HCT116 (cell line): ENCODE measurements around the gene TLL2. TPM values are rescaled to one million over a fixed set of nuclear protein-coding genes. Genes with fewer than 3 reads are reported as not detected.

Experiments used
- ATAC-seq: fragments of 200-7000 bp; cut with Tn5 transposase; 2 replicates; pipeline ENCODE4 v1.9.1; 2020; ENCODE audit warnings: mild to moderate bottlenecking, moderate library complexity
- BruUV-seq: library from RNA; stranded (reverse); fragments of 400-500 nt; replicated peaks from 2 replicates; lab custom pipeline; 2021; lab: Mats Ljungman, UMichigan
- CTCF ChIA-PET: fragments of 300-600 bp; sonication (Branson Sonifier 250); formaldehyde crosslinking; loops from one replicate; lab custom pipeline; 2021; ENCODE audit warnings: antibody characterized with exemption; lab: Charles Lee
- POLR2A ChIA-PET: fragments of 300-600, 350-600 bp; sonication (Branson Sonifier 250); formaldehyde crosslinking; loops from one replicate; lab custom pipeline; 2021; ENCODE audit warnings: antibody characterized with exemption; lab: Charles Lee
- RAD21 ChIA-PET, 2 experiments: fragments of 300-600 bp; sonication (Branson Sonifier 250); formaldehyde crosslinking; loops; one replicate each; lab custom pipeline; 2023; ENCODE audit warnings: low total read pairs in 2 of 2; ENCODE audit not compliant: uncharacterized antibody in 2 of 2, unreplicated experiment in 2 of 2, low non-redundant PET in 1 of 2; lab: Charles Lee
- DNase-seq: peaks from one replicate; pipeline ENCODE4 v3.0.0-alpha.2; 2010; ENCODE audit warnings: low read depth, low spot score
- H2AFZ ChIP-seq: fragments of 200-600 bp; shearing (Covaris generic), sonication (generic); 2 replicates; pipeline ENCODE4 v1.6.1; 2017; ENCODE audit warnings: low read depth, mixed run types, mixed read lengths, antibody characterized with exemption, low read length; ENCODE audit not compliant: poor library complexity, severe bottlenecking
- H3K27ac ChIP-seq: 2 replicates; pipeline ENCODE4 v1.5.1; 2012; ENCODE audit warnings: low read depth, low read length
- H3K27me3 ChIP-seq: fragments of 200-600 bp; sonication (generic); 2 replicates; pipeline ENCODE4 v1.6.1; 2016; ENCODE audit warnings: mixed run types, low read length, mixed read lengths; ENCODE audit not compliant: insufficient read depth
- H3K36me3 ChIP-seq, 2 experiments: fragments of 200-500 bp in 1 of 2; fragments of 200-600 bp in 1 of 2; sonication (Bioruptor generic) in 1 of 2; sonication (generic) in 1 of 2; 2 replicates each; pipeline versions ENCODE4 v1.5.1 to v1.6.1; 2014 to 2016; ENCODE audit warnings: low read length in 2 of 2, inconsistent platforms in 1 of 2, mixed read lengths in 1 of 2, mixed run types in 1 of 2; ENCODE audit not compliant: insufficient read depth in 2 of 2, control insufficient read depth in 1 of 2
- H3K4me1 ChIP-seq, 2 experiments: fragments of 200-600 bp in 1 of 2; sonication (generic) in 1 of 2; 2 replicates each; pipeline versions ENCODE4 v1.5.1 to v1.6.1; 2012 to 2017; ENCODE audit warnings: low read length in 2 of 2, inconsistent platforms in 1 of 2, mild to moderate bottlenecking in 1 of 2, mixed read lengths in 1 of 2, mixed run types in 1 of 2, moderate library complexity in 1 of 2; ENCODE audit not compliant: insufficient read depth in 2 of 2, control insufficient read depth in 1 of 2
- H3K4me2 ChIP-seq: fragments of 200-600 bp; sonication (generic); 2 replicates; pipeline ENCODE4 v1.6.1; 2017; ENCODE audit warnings: mixed run types, low read length, mixed read lengths
- H3K4me3 ChIP-seq, 2 experiments: fragments of 200-600 bp in 1 of 2; sonication (generic) in 1 of 2; replicated peaks in 1 of 2; 2 replicates each; pipeline ENCODE4 v1.5.1; 2011 to 2016; ENCODE audit warnings: low read length in 2 of 2, control low read depth in 1 of 2, low read depth in 1 of 2, mild to moderate bottlenecking in 1 of 2, mixed read lengths in 1 of 2, mixed run types in 1 of 2
- H3K79me2 ChIP-seq: fragments of 200-600 bp; sonication (generic); 2 replicates; pipeline ENCODE4 v1.6.1; 2017; ENCODE audit warnings: mild to moderate bottlenecking, mixed run types, low read length, moderate library complexity, mixed read lengths; ENCODE audit not compliant: insufficient read depth
- H3K9ac ChIP-seq: fragments of 200-600 bp; sonication (generic); 2 replicates; pipeline ENCODE4 v1.6.1; 2016; ENCODE audit warnings: low read length, mixed read lengths
- H3K9me2 ChIP-seq: fragments of 200-600 bp; sonication (generic), shearing (Covaris generic); 2 replicates; pipeline ENCODE4 v1.6.1; 2017; ENCODE audit warnings: mixed run types, mild to moderate bottlenecking, moderate library complexity; ENCODE audit not compliant: insufficient read depth
- H3K9me3 ChIP-seq, 2 experiments: fragments of 200-500 bp in 1 of 2; fragments of 200-600 bp in 1 of 2; sonication (Bioruptor generic) in 1 of 2; sonication (generic) in 1 of 2; 2 replicates each; pipeline ENCODE4 v1.6.1; 2014 to 2017; ENCODE audit warnings: low read length in 2 of 2, mixed read lengths in 2 of 2, inconsistent platforms in 1 of 2, low read depth in 1 of 2, mild to moderate bottlenecking in 1 of 2, mixed run types in 1 of 2, moderate library complexity in 1 of 2; ENCODE audit not compliant: control insufficient read depth in 1 of 2, insufficient read depth in 1 of 2
- H4K20me1 ChIP-seq: fragments of 200-600 bp; sonication (generic), shearing (Covaris generic); 2 replicates; pipeline ENCODE4 v1.6.1; 2017; ENCODE audit warnings: mixed run types, mild to moderate bottlenecking, moderate library complexity; ENCODE audit not compliant: insufficient read depth
- CEBPB ChIP-seq: IDR thresholded peaks from 2 replicates; pipeline ENCODE4 v1.6.1; 2012; ENCODE audit warnings: low read depth
- ELF1 ChIP-seq: IDR thresholded peaks from 2 replicates; pipeline ENCODE4 v1.6.1; 2012; ENCODE audit warnings: low read depth, borderline replicate concordance
- EZH2phosphoT487 ChIP-seq: fragments of 200-600 bp; IDR thresholded peaks from 2 replicates; pipeline ENCODE4 v1.6.1; 2018; ENCODE audit warnings: antibody characterized with exemption, borderline replicate concordance
- MAX ChIP-seq: IDR thresholded peaks from 2 replicates; pipeline ENCODE4 v1.6.1; 2012
- POLR2A ChIP-seq: IDR thresholded peaks from 2 replicates; pipeline ENCODE4 v1.7.0; 2011; ENCODE audit warnings: borderline replicate concordance; ENCODE audit not compliant: insufficient read depth, insufficient read length; ENCODE audit errors: extremely low read depth
- POLR2AphosphoS5 ChIP-seq: IDR thresholded peaks from 2 replicates; pipeline ENCODE4 v1.6.1; 2011; ENCODE audit warnings: mild to moderate bottlenecking, low read depth, low read length, moderate library complexity
- REST ChIP-seq: IDR thresholded peaks from 2 replicates; pipeline ENCODE4 v1.6.1; 2012; ENCODE audit warnings: low read depth
- SIN3A ChIP-seq: IDR thresholded peaks from 2 replicates; pipeline ENCODE4 v1.6.1; 2012; ENCODE audit warnings: low read depth
- SP1 ChIP-seq: IDR thresholded peaks from 2 replicates; pipeline ENCODE4 v1.6.1; 2012; ENCODE audit warnings: low read depth
- SRF ChIP-seq: IDR thresholded peaks from 2 replicates; pipeline ENCODE4 v1.6.1; 2012; ENCODE audit warnings: low read depth
- ZBTB33 ChIP-seq: IDR thresholded peaks from 2 replicates; pipeline ENCODE4 v1.6.1; 2011; ENCODE audit warnings: mild to moderate bottlenecking, low read length, moderate library complexity; ENCODE audit not compliant: insufficient replicate concordance; ENCODE audit errors: extremely low read depth
- ZNF274 ChIP-seq: fragments of 200-500 bp; sonication (Bioruptor generic); IDR thresholded peaks from 2 replicates; pipeline ENCODE4 v1.6.1; 2014; ENCODE audit warnings: mild to moderate bottlenecking, low read depth, low read length, inconsistent platforms
- intact Hi-C: fragments of 100-400 bp; cut with micrococcal nuclease; formaldehyde crosslinking; loops from 2 replicates; pipeline ENCODE4 v1.10.0; 2022
- total RNA-seq: library from RNA; stranded (reverse); gene quantifications from one replicate; pipeline ENCODE4 v1.2.1, GENCODE V29; 2021; ENCODE audit not compliant: unreplicated experiment

Gene TLL2
- total RNA-seq, 1 experiment from 2014 or later = 1.3 TPM

GRCh38 chr10:96560489-96560888, 46.8 kb upstream of the TLL2 start:
- Histone ChIP-seq H3K9ac (no peak overlapping the region), H3K27me3 (no peaks in the 10 kb centered on the region), H3K79me2 (peaks cover 55% of the 10 kb centered on the region), H3K9me2 (no peaks in the 10 kb centered on the region), H3K9me3 (no peaks in the 10 kb centered on the region), H3K36me3 (peaks cover 14 to 28% of the 10 kb centered on the region in 2 experiments; a peak in 1 of 4 replicates), H3K4me3 (no peak overlapping the region), H3K27ac (no peak overlapping the region), H4K20me1 (peaks cover 4% of the 10 kb centered on the region; the same call in 1 of the 2 replicates), H3K4me1 (no peaks in the 10 kb centered on the region), H2AFZ (no peak overlapping the region), H3K4me2 (no peak overlapping the region)
- ATAC-seq (no peak), DNase-seq (no peak)
- POLR2A ChIA-PET = no interaction called here
- intact Hi-C loops = no loop called here
- CTCF ChIA-PET = no interaction called here
- RAD21 ChIA-PET = no interaction called here
- TF ChIP-seq SIN3A (no peak), POLR2AphosphoS5 (no peak), ZNF274 (no peak), CEBPB (no peak), MAX (no peak), EZH2phosphoT487 (no peak), ZBTB33 (no peak), SP1 (no peak), REST (no peak), ELF1 (no peak), POLR2A (no peak), SRF (no peak)
- no TSS peak for BruUV-seq
